Measurements from ENCODE around the gene CAPZB. TPM values are rescaled to one million over a fixed set of nuclear protein-coding genes. Genes with fewer than 3 reads are reported as not detected.
"Not testable (repeated sequence)": the region's sequence is repeated elsewhere in the genome, so short reads cannot be mapped to it uniquely, and the experiment has no call there.

CAPZB gene
- total RNA-seq, 4 donors from 2014 or later, result 84.7 to 124 (median 103) TPM

- 94 to 95% methylated on average over 4 of the region's 4 CpGs for WGBS, 2 donors
- no peak overlapping the region for H3K4me3 ChIP-seq (ENCODE audit: low read depth, poor library complexity, severe bottlenecking)
- DNase-seq (ENCODE audit: low spot score in 2 of 2), result no peak
- intact Hi-C loops (cut with DNase I; ENCODE audit: low total_unique reads), result no loop called here
- TF ChIP-seq POLR2A (IDR thresholded peaks at IDR 0.05) (no peak), CTCF (IDR thresholded peaks at IDR 0.05) (no peak)
These were observed 29.9 kb upstream of the CAPZB start for GRCh38 chr1:19515201-19515600.

- no peak overlapping the region for H3K4me3 ChIP-seq (ENCODE audit: low read depth, poor library complexity, severe bottlenecking)
- no peak for DNase-seq (ENCODE audit: low spot score in 2 of 2)
- WGBS, 2 donors, result 76 to 90% methylated on average over 7 of the region's 7 CpGs
- intact Hi-C loops (cut with DNase I; ENCODE audit: low total_unique reads), result no loop called here
- TF ChIP-seq CTCF (IDR thresholded peaks at IDR 0.05), result no peak
- TF ChIP-seq POLR2A (IDR thresholded peaks at IDR 0.05), result no peak
These were observed 29.1 kb upstream of the CAPZB start for GRCh38 chr1:19514391-19514831.

- TF ChIP-seq CTCF (IDR thresholded peaks at IDR 0.05) (no peak), POLR2A (IDR thresholded peaks at IDR 0.05) (no peak)
- H3K4me3 ChIP-seq (ENCODE audit: low read depth, poor library complexity, severe bottlenecking), result no peak overlapping the region
- intact Hi-C loops (cut with DNase I; ENCODE audit: low total_unique reads), result no loop called here
- no peak for DNase-seq (ENCODE audit: low spot score in 2 of 2)
- WGBS, 2 donors, result 25 to 26% methylated on average over 2 of the region's 2 CpGs
These were observed 27.2 kb upstream of the CAPZB start for GRCh38 chr1:19512545-19512944.

- no peak overlapping the region for H3K4me3 ChIP-seq (ENCODE audit: low read depth, poor library complexity, severe bottlenecking)
- no peak for DNase-seq (ENCODE audit: low spot score in 2 of 2)
- intact Hi-C loops (cut with DNase I; ENCODE audit: low total_unique reads), result no loop called here
- TF ChIP-seq POLR2A (IDR thresholded peaks at IDR 0.05) (no peak), CTCF (IDR thresholded peaks at IDR 0.05) (no peak)
These were observed 25.8 kb upstream of the CAPZB start for GRCh38 chr1:19511116-19511515.

GRCh38 chr1:19509647-19510046, 24.3 kb upstream of the CAPZB start:
- DNase-seq (ENCODE audit: low spot score in 2 of 2); intact Hi-C loops (cut with DNase I; ENCODE audit: low total_unique reads); H3K4me3 ChIP-seq (ENCODE audit: low read depth, poor library complexity, severe bottlenecking): not testable (repeated sequence)
- 91 to 95% methylated on average over 8 of the region's 8 CpGs for WGBS, 2 donors

GRCh38 chr1:19507516-19507915, 22.2 kb upstream of the CAPZB start:
- H3K4me3 ChIP-seq (ENCODE audit: low read depth, poor library complexity, severe bottlenecking), result no peak overlapping the region
- WGBS, 2 donors, result 81 to 87% methylated on average over 5 of the region's 5 CpGs
- no peak for TF ChIP-seq POLR2A (IDR thresholded peaks at IDR 0.05)
- TF ChIP-seq CTCF (IDR thresholded peaks at IDR 0.05), result no peak
- intact Hi-C loops (cut with DNase I; ENCODE audit: low total_unique reads), result no loop called here
- no peak for DNase-seq (ENCODE audit: low spot score in 2 of 2)

Data from lower leg skin (tissue), 4 donors.